ENCODE results near the gene CRHR2. TPM values are rescaled to one million over a fixed set of nuclear protein-coding genes. Genes with fewer than 3 reads are reported as not detected.

Gene CRHR2
- total and polyA plus RNA-seq, 8 donors, result 0.06 to 0.79 (median 0.50) TPM

DNA sequence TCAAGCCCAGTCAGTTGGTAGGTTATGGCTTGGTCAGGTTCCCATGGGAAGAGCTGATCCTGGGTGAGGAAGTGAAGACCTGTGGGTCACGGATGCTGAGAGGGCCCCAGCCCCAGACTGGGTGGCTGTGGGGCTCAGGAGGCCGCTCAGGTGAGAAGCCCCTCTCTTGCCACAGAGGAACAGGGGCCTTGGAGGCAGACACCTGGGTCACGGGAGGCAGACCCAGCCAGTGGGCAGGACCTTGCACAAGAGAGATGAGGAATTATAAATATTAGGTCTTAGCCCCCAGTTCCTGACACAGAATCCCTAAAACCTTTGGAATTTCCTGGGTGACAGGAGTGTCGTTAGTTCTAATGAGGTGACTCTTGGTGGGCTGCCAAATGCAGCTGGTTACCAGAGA lies 10.6 kb upstream of the CRHR2 start:
- Histone ChIP-seq H3K27ac (no peak overlapping the region), H3K36me3 (no peaks in the 10 kb centered on the region), H3K27me3 (no peaks in the 10 kb centered on the region), H3K4me3 (no peak overlapping the region), H3K9me3 (no peaks in the 10 kb centered on the region), H3K4me1 (peaks cover 0 to 7% (median 0%) of the 10 kb centered on the region in 3 donors)
- DNase-seq, result peak in 1 of 6 donors; percentile 29
- TF ChIP-seq, protein P1, sequence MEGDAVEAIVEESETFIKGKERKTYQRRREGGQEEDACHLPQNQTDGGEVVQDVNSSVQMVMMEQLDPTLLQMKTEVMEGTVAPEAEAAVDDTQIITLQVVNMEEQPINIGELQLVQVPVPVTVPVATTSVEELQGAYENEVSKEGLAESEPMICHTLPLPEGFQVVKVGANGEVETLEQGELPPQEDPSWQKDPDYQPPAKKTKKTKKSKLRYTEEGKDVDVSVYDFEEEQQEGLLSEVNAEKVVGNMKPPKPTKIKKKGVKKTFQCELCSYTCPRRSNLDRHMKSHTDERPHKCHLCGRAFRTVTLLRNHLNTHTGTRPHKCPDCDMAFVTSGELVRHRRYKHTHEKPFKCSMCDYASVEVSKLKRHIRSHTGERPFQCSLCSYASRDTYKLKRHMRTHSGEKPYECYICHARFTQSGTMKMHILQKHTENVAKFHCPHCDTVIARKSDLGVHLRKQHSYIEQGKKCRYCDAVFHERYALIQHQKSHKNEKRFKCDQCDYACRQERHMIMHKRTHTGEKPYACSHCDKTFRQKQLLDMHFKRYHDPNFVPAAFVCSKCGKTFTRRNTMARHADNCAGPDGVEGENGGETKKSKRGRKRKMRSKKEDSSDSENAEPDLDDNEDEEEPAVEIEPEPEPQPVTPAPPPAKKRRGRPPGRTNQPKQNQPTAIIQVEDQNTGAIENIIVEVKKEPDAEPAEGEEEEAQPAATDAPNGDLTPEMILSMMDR (IDR thresholded peaks at IDR 0.05), result no peak
- 76 to 83% methylated on average over 3 to 4 of the region's 4 CpGs for WGBS, 2 donors
- no peak for FAIRE-seq
- no peak for ATAC-seq
- intact Hi-C loops (cut with DNase I), result no loop called here

DNA sequence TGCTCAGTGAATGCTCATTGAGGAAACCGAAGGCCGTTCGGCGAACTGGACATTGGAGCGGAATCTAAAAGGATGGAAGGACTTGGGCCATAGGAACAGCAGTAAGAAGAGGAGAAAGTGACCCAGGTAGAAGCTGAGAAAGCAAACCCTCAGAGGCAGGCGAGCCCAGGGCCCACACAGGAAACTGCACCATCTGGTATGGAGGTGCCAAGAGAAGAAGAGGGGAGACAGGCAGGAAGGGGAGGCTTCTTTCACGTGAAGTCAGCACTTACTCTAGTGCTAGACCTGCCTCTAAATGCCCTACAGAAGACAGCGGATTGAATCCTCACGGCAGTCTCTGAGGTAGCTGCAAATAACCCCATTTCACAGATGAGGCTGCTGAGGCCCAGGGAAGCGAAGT lies 10.2 kb upstream of the CRHR2 start:
- H3K4me3 ChIP-seq, result no peak overlapping the region
- H3K9me3 ChIP-seq, result no peaks in the 10 kb centered on the region
- H3K4me1 ChIP-seq, result peaks cover 0 to 7% (median 0%) of the 10 kb centered on the region in 3 donors
- no peaks in the 10 kb centered on the region for H3K27me3 ChIP-seq
- H3K27ac ChIP-seq, result no peak overlapping the region
- 96% methylated on average over 10 of the region's 10 CpGs for WGBS, 2 donors
- TF ChIP-seq, protein P1 (IDR thresholded peaks at IDR 0.05), result no peak
- H3K36me3 ChIP-seq, result no peaks in the 10 kb centered on the region
- DNase-seq (peak in 1 of 6 donors; percentile 31), FAIRE-seq (no peak), ATAC-seq (no peak)
- intact Hi-C loops (cut with DNase I), result no loop called here

DNA sequence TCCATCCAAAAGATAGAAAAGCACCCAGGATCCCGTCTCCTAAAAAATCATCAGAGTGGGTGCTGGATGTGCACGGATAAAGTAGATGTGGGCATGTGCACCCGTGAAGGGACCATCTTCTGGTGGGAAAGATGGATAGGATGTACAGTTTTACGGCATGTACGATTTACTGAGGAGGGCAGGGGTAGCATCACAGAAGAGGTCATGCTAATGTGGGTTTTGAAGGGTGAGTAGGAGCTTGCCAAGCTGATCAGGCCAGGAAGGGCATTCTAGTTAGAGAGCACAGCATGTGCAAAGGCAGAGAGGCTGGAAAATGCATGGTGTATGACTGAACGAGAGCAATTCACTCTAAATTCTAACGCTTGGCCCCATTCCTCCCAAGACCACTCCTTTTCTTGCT lies 7.8 kb upstream of the CRHR2 start:
- FAIRE-seq, result no peak
- 91 to 97% methylated on average over 7 of the region's 7 CpGs for WGBS, 2 donors

DNA sequence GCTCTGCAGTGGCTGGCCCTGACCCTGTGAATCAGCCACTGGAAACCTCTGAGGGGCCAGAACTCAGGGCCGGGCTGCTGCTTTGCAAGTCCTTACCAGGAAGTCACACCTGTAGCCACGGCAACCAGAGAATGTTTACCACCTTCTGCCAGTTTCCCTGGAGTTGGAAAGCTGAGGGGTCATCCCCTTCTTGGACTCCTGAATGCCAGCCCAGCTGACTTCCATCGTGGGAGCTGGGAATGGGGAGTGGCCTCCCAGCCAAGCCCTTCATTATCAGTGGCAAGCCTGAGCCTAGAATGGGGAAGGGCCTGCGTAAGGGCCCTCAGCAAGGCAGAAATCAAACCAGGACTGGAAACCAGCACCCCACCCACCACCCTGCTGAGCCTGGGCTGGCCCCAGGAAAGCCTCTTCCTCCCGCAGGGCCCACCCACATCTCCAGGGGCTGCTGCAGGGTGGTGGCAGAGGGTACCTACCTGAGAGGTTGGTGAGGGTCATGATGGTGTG lies 6.5 kb upstream of the CRHR2 start:
- Histone ChIP-seq H3K36me3 (no peaks in the 10 kb centered on the region), H3K27me3 (no peaks in the 10 kb centered on the region), H3K9me3 (no peaks in the 10 kb centered on the region), H3K4me3 (no peak overlapping the region), H3K27ac (no peak overlapping the region), H3K4me1 (peaks cover 0 to 3% (median 0%) of the 10 kb centered on the region in 3 donors)
- intact Hi-C loops (cut with DNase I), result no loop called here
- ATAC-seq (peak; percentile 87 to 90 (median 88)), FAIRE-seq (no peak), DNase-seq (peak in 5 of 6 donors; percentile 51 to 78 (median 60))
- WGBS, 2 donors, result 40 to 46% methylated on average over 5 of the region's 5 CpGs
- TF ChIP-seq, protein P1 (IDR thresholded peaks at IDR 0.05), result no peak

More for the DNA sequence above, 7.8 kb upstream of the CRHR2 start:
- DNase-seq, result no peak
- intact Hi-C loops (cut with DNase I), result no loop called here
- peaks cover 0 to 3% (median 0%) of the 10 kb centered on the region in 3 donors for H3K4me1 ChIP-seq
- H3K9me3 ChIP-seq, result no peaks in the 10 kb centered on the region
- H3K36me3 ChIP-seq, result no peaks in the 10 kb centered on the region
- H3K4me3 ChIP-seq, result no peak overlapping the region
- no peak for ATAC-seq
- TF ChIP-seq, protein P1 (IDR thresholded peaks at IDR 0.05), result no peak
- no peaks in the 10 kb centered on the region for H3K27me3 ChIP-seq
- H3K27ac ChIP-seq, result no peak overlapping the region

DNA sequence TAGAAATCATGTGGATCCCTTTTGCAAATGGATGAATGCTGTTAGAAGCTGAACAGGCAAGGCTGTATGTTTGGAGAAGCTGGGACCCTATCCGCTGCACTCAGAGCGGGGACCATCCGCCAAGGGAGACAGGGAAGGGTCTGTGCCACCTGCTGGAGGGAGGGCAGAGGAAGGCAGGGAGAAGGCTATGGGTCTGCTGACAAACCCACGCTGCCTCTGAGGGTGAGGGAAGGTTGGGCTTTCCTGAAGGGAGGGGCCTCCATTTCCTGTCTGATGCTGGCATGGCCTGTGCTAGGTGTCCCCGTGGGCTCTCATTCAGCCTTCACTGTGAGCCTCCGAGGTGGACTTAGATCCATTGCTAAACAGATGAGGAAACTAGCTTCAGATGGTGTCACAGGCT lies 5.3 kb upstream of the CRHR2 start:
- FAIRE-seq (no peak), ATAC-seq (no peak), DNase-seq (peak in 1 of 6 donors; percentile 19)
- H3K4me3 ChIP-seq, result no peak overlapping the region
- no peak overlapping the region for H3K27ac ChIP-seq
- H3K36me3 ChIP-seq, result no peaks in the 10 kb centered on the region
- H3K27me3 ChIP-seq, result no peaks in the 10 kb centered on the region
- intact Hi-C loops (cut with DNase I), result no loop called here
- no peaks in the 10 kb centered on the region for H3K9me3 ChIP-seq
- peaks cover 0 to 3% (median 0%) of the 10 kb centered on the region in 3 donors for H3K4me1 ChIP-seq
- TF ChIP-seq, protein P1 (IDR thresholded peaks at IDR 0.05), result no peak
- WGBS, 2 donors, result 87 to 90% methylated on average over 6 of the region's 6 CpGs
